Measurements from ENCODE around the gene ARL2.
"Not testable (repeated sequence)": the region's sequence is repeated elsewhere in the genome, so short reads cannot be mapped to it uniquely, and the experiment has no call there.

The ARL2 gene

GRCh38 chr11:65008873-65009272, 5.1 kb upstream of the ARL2 start:
- no peak for DNase-seq

- peak; percentile 93 for DNase-seq
Measured at GRCh38 chr11:65013130-65013887, 651 bp upstream of the ARL2 start.

DNA sequence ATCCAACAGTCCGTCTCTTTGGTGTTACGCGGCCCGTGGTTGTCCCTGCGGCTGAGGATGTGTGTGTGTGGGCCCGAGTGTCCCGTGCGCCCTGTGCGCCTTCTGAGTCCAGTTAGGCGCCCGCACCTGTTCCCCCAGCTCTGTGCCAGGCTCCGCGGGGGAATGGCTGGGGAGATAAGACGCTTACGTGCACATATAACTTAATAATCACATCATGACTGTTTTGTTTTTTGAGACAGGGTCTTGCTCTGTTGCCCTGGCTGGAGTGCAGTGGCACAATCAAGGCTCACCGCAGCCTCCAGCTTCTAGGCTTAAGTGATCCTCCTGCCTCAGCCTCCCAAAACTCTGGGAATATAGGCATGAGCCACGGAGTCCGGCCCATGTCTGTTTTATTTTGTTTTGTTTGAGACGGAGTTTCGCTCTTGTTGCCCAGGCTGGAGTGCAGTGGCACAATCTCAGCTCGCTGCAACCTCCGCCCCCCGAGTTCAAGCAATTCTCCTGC, 817 bp downstream of the ARL2 start:
- DNase-seq: no peak

GRCh38 chr11:65016705-65017104, 2.7 kb downstream of the ARL2 start:
- no peak for DNase-seq

DNA sequence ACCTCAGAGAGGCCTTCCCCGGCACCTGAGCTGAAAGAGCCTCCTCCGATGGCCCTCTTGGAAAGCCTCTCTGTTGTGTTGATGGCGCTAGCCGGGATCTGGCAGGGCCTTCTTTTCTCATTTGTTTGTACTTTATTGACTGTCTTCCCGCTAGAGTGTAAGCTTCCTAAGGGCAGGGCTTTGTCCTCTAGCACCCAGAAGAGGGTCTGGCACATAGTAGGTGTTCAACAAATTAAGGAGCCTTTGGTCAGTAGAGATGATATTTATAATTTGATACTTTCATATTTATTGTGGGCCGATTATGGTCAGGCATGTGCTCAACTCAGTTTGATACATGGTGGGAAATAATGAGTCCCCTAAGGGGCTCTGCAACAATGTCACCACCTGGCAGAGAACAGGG, 4.0 kb downstream of the ARL2 start:
- no peak for DNase-seq

DNA sequence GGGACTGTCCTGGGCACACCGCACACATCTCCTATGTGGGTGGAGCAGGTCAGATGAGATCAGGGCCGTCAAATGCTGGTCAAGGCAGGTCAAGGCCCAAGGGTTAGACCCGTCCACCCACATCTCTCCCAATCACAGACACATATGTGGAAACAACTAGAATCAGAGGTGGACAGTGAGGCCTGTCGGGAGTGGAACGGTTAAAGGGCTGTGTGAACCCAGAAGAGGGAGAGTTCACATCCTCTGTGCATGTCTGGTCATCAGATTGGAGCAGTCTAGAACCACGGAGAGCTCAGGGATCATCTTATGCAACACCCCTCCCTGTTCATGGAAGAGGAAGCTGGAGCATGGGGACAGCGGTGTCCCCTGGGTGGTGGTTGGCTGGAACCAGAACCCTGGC, 5.9 kb downstream of the ARL2 start:
- no peak for DNase-seq

- DNase-seq: no peak
Measured at GRCh38 chr11:65021003-65021402, 7.0 kb downstream of the ARL2 start.

- no peak for DNase-seq
Measured at GRCh38 chr11:65021509-65021908, 7.5 kb downstream of the ARL2 start.

- DNase-seq: not testable (repeated sequence)
Measured at GRCh38 chr11:65023502-65023901, 9.5 kb downstream of the ARL2 start.

DNA sequence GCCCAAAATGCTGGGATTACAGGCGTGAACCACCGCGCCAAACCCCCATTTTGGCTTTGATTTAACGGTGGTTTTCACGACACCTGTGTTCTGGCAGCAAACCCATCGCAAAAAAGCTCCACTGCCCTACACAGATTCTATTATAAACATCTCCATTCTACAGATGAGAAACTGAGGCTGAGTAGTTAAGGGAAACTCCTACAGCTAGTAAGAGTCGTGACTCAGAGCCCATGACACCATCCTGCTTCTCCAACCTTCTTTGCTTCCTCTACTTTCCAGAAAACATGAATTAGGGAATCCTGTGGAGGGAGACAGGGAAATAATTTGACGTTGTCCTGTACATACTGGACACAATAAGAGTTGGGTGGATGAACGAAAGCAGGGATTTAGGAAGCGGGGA, 12.8 kb downstream of the ARL2 start:
- no peak for DNase-seq

DNA sequence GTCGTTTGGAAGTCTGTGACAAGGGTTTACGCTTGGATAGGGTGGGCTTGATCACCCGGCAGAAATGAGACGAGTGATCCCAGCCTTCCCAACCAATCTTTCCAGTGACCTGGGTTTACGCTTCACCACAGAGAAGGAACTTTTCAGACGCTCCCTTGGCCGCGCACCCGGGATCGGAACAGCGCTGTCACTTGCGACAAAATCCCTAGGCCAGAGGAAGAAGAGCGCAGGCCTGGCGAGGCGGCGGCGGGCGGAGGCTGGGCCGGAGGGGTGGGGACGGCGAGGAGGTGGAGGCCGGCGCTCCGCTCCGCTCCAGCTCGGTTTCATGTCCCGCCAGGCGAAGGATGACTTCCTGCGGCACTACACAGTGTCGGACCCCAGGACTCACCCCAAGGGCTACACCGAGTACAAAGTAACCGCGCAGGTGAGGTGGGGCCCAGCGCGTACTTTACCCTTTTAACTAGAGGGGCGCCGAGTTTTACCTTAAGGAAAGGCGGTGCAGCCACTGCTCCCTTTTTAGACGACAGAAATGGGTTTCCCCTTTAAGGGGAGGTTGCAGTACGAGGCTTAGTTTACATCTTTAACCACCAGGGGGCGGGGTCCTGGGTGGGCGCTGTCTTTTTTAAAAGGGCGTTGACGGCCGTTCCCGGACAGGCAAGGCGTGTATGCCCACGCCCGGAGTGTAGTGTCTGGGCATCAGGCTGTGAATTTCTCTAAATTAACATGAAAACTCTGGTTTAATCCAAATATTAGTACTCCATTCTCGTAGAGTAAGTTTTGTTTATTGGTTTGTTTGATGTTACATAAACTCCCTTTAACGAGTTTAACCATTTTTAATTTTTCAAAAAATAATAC, 13.5 kb downstream of the ARL2 start, which contains the start of gene SNX15:
Gene SNX15 (plus strand): TSS at position 227 of the 855 bp plus-strand sequence. CDS start 99 bp downstream, at position 326.
- peak; percentile 99 for DNase-seq

DNA sequence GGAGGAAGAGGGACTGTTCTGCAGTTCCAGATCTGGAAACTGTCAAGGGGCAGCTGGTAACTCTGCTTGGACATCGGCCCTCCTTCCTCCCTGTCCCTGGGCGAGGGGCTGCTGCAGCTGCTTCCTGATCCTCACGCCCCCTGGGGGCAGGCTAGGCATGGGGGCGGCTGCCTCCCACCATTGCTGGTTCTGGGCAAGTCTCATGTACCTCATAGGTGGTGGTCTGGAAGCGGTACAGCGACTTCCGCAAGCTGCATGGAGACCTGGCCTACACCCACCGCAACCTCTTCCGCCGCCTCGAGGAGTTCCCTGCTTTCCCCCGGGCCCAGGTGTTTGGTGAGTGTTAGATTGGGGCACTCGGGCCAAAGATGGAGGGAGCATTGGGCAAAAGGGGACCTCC, 18.3 kb downstream of the ARL2 start:
- DNase-seq: no peak

DNA sequence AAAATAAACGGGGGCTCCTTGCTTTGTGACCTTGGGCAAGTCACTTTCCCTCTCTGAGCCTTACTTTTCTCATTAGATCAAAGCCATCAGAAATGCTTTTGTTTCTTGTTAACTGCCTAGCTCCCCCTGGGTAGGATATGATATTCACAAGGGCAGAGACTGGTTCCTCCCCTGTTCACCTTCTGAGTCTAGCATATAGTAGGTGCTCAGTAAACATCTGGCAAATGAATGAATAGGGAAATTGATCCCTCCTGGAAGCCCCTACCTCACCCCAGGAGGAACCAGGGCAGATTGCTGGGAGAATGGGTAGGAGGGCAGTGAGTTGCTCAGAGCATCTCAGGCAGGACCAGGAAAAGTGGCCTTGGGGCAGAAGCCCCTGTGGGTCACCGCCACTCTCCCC, 20.5 kb downstream of the ARL2 start:
- DNase-seq: no peak

- DNase-seq: no peak
Measured at GRCh38 chr11:65035579-65035978, 21.6 kb downstream of the ARL2 start.

- DNase-seq: no peak
Measured at GRCh38 chr11:65036931-65037330, 23.0 kb downstream of the ARL2 start.

GRCh38 chr11:65040520-65040846, 26.5 kb downstream of the ARL2 start:
- DNase-seq: no peak

- DNase-seq: peak; percentile 99
Measured at GRCh38 chr11:65040847-65041622, 27.1 kb downstream of the ARL2 start, which contains the start of gene SAC3D1. Gene SAC3D1 (plus strand): TSS chr11:65041210. CDS start chr11:65041293, 83 bp downstream.

DNA sequence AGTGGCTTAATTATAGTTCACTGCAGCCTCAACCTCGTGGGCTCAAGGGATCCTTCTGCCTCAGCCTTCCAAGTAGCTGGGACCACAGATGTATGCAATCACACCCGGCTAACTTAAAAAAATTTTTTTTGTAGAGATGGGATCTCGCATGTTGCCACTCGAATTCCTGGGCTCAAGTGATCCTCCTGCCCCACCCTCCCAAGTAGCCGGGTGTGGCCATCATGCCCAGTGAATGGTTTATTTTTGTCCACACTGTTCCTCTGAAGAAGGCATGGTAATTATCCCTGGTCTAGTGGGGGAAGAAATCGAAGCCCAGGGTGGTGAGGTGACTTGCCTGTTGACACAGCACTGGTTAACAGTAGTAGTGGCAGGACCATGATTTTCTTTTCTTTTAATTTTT, 28.9 kb downstream of the ARL2 start:
- no peak for DNase-seq

DNA sequence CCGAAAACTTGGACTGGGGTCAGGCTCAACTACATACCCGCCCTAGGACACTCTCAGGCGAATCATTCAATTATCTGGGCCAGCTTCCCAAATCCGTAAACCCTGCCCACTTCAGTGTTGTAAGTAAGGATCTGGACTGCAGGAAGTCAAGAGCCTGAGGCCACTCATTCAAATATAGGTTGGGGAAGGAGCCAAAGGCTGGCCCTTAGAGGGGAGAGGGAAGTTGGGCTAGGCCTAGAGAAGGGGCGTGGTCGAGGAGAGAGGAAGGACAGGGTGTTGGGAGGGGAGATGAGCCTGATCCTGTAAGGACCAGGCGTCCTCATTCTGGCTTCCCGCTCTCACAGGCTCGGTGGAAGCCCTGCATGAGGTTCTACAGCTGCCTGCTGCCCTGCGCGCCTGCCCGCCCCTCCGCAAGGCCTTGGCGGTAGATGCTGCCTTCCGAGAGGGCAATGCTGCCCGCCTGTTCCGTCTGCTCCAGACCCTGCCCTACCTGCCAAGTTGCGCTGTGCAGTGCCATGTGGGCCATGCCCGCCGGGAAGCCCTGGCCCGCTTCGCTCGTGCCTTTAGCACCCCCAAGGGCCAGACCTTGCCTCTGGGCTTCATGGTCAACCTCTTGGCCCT, 30.0 kb downstream of the ARL2 start:
- no peak for DNase-seq

GRCh38 chr11:65045061-65045460, 31.1 kb downstream of the ARL2 start:
- no peak for DNase-seq

DNA sequence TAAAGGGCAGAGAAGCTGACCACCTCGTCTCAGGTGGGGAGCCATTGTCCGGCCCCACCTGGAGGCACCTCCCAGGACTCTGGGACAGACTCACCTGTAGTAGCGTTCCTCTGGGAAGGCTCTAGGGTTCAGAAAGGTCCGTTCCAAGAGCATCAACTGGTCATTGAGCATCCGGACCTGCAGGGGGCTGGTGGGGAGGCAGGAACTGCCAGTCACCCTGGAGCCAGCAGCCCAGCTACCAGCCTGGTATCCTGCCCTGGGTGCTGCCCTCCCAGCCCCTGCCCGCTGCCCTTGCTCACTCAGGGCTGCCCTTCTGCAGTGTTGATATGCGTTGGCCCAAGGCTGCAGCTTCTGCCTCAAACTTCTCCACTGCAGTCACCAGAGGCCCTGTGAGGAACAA, 31.8 kb downstream of the ARL2 start:
- no peak for DNase-seq

DNA sequence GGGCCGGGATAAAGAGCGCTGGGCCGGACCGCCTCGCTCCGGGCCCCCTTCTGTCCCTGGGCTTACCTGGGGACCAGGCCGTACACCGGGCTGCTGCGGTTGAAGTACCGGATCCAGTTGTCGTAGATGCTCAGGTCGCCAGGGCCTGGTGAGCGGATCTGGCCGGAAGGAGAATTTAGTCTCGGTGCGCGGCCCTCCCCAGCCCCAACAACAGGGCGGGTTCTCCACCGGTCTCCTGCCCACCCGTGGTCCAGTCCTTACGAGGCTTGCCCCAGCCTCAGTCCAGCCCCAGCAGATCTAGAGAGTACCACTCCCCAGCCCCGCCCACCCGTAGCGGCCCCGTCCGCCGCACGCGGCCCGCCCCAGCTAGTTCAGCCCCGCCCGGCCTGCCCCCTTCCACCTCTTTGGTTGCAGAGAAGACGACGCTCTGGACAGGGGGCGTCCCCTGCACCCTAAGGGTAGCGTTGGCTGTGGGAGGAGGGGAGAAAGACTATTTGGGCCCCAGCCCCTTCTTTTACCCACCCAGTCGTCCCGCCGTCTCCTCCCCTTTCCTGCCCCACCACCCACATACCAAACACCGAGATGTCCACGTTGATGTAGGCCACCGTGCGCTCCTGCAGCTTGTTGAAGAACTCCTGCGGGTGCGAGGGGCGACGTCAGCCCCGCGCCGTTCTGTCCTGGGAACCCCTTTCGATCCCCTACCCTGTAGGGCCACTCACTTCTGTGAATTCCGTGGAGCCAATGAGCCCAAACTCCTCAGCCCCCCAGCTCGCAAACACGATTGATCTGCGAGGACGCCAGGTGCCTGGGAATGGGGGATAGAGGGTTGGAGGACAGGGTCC, 33.8 kb downstream of the ARL2 start:
- DNase-seq: no peak
